GM19025 (cell line): Measurements from ENCODE around the gene MID1.

ENCODE experiments used
- ATAC-seq: cut with Tn5 transposase; IDR thresholded peaks from one replicate; pipeline ENCODE4 v1.9.1; 2021; ENCODE audit warnings: mild to moderate bottlenecking, low read depth, moderate library complexity; ENCODE audit not compliant: unreplicated experiment

Gene MID1

DNA sequence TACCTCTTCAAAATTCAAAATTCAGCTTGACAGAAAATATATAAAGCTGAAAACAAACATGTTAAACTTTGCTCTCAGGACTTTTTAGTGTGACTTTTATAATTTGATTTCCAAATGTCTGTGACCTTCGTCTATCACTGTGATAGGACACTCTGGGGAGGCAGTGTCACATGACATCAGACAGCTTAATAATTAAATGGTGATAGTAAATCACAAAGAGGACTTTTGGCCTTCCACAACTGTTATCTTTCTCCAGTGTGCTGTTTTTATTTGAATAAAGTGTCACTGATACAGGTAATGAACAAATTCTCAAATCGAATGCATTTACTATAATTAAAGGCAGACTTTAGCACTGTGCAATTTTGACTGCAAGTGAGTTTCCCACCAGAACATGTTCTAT is 83.1 kb downstream of the MID1 start:
- ATAC-seq = no peak

DNA sequence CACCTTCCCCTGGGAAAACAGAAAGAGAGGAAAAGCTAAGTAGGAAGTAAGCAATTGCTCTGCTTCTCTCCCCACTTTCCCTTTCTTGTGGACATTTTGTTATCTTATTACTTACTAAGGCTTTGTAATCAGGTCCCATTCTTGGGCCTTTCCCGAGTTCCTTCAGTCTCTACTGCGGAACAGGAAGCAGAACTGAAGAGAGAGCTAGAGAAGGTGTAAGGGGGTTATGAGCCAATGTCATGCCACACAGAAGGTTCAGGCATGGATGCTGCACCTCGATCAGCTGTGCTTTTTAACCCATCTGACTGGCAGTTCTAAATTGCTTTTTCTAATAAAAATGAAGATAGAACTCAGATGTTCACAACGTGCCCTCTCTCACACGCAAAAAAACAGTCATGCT is 83.6 kb downstream of the MID1 start:
- no peak for ATAC-seq

DNA sequence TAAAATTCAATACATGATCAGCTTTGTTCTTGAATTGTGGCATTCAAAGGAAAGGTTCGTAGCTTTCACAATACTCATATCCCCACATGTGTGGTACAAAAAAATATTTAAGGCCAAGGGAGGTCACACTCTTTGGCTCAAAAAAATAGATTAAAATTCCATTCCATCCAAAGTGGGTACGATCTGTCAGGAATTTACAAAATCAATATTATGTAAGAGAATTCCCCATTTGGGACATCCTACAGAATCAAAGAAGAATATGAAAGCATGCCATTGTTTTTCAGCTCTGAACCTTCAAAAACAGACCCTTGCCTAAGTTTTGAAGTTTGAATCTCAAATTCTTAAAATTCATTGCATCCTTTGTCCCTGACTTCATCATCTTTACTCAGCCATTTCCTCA is 85.8 kb downstream of the MID1 start:
- no peak for ATAC-seq

DNA sequence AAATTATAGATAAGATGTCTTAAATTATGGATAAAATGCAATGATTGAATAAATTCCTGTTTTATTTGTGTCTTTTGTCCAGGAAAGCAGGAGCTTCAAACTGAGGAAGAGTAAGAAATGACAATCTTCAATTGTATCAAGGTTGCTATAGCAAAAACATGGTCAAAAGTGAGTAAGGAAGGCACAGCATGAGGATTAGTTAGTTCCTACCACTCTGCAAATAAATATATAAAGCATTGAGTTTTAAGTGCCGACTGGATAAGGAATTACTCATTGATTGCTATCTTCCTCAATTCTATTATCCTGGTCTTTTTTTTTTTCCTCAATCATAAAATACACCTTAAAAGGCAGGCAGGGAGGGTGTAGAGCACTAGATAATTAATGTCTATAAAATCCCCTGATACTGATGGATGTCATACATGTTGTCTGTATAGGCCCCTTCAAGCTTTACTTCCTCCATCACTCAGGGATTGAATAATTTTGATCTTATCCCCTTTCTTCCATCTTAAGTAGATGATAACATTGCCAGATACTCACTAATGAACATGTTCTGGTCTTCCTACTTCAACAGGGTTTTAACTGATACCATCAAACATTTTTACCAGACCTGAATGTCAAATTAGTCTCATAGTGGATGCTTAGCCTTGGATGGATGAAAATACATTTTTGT is 86.6 kb downstream of the MID1 start:
- no peak for ATAC-seq

DNA sequence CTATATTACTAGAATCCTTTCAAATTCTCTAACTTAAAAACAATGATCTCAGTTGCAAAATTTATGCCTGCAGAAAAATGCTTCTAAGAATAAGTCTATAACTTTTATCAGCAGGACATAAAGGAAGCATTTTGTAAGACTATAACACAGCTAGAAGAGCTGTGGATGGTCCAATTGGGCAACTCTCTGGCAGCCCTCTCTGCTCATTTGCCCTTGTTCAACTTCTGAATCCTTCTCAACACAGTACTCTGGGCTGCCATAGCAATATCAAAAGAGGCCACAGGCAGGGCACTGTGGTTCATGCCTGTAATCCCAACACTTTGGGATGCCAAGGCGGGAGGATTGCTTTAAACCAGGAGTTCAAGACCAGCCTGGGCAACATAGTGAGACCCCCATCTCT is 88.5 kb downstream of the MID1 start:
- ATAC-seq = no peak

DNA sequence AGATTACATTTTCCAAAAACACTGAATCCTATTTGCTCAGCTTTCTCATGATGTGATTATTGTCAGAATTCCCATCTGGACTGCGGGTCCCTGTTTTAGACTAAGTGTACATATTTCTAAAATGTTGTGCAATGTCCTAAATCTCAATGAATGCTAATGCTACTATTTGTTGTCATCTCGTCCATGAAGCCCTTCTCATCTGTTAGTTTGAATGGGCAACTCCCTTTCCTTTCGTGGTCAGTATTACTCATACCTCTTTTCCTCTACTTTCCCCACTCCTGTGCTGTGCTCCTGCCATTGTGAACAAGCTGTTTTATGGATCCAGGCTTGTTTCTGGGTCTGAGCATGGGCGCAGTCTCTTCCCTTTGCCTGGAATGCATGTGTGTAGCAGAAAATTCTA is 91.0 kb downstream of the MID1 start:
- no peak for ATAC-seq

DNA sequence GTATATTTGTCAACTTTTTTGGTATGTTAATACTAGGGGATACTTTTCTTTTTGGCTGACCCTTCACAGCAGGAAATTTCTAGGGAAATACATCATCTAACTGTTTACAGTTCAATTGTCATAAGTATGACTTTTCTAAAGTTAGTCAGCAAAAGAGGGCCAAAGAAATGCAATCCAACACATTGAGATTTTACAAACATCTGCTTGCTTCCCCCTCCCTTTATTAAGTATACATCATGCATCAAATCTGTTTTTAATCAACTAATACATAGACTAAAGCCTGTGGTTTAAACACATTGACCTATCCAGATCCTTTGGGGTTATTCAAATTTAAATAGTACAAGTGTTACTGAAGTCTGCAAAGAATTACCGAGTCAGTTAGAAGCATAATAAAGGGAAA is 93.9 kb downstream of the MID1 start:
- no peak for ATAC-seq

DNA sequence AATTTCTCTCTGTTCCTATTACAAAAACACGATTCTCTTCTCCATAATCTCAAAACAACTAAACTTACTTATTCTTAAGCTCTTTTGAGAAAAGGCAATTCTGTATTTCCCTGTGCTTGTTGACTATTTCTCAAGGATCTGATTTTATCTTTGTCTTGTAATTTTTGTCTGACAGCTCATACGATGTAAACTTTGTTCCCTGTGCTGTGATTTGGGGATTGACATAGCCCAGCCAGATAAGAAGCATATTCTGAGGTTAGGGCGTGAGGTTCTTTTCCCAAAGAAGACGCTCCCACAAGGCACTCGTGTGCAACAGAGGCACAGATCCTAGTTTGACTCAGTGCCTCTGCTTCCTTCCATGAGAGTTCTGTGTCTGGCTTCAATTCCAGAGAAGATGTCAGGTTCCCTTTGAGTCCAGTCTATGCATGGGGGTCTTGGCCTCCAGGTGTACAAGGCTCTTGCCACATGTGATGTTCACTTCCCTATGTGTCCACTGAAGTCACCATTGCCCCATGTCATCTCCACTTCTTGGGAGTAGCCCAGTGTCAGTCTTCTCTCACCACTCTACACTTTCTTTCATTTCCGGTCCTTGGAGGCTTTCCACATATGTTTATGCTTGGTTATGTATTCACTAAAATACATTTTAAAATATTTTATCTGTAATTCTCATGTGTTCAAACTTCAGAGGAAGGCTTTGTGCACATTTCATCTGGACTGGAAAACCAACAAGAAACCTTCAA is 94.8 kb downstream of the MID1 start:
- no peak for ATAC-seq

DNA sequence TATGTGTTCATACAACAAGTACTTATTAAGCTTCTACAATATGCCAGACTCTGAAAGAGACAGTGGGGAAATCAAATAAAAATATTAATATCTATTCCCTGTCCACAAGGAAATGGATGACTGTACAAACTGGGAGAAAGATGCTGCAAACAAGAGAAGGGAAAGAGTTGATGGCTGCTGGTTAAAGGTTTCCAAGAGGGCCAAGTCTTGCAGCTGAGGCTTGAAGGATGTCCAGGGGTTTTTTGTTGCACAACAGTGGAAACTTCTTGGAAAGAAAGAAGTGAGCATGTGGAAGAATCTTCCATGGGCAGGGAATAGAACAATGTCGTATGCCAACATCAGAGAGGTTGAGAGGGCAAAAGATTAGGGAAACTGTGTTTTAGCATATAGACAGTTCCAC is 95.8 kb downstream of the MID1 start:
- ATAC-seq = no peak

DNA sequence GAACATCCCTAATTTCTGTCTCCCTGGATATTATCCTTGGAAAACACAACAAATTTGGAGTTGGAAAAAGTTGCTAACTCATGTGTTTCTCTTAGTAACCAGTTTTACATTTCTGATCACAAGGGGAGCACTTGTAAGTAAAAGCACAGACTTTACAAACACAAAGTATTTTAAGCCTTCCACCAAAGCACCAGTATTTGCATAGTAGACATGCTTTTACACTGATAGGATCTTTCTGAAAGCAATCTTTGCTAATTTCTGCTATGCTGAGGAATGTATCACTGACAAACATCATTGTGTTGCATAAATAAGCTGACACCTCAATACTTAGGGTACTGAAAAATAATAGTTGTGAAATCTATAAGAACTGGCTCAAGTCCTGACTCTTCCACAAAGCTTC is 100.6 kb downstream of the MID1 start:
- ATAC-seq = no peak

DNA sequence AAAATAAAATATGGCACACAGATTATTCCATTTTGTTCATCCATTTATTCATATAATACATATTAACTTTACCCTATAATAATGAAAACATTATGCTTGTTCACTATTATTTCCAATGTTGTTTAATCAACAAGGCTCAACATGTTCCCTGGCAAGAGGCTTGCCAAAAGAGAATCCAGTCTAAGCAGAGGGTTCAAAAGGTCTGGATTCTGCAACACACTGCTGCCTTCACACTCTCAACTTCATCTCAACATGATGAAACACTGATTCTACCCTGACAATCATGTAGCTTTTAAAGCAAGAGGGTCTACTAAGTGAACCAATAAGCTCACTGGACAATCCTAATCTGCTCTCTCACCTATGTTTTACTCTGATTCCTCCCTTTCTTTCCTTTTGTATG is 101.1 kb downstream of the MID1 start:
- no peak for ATAC-seq

DNA sequence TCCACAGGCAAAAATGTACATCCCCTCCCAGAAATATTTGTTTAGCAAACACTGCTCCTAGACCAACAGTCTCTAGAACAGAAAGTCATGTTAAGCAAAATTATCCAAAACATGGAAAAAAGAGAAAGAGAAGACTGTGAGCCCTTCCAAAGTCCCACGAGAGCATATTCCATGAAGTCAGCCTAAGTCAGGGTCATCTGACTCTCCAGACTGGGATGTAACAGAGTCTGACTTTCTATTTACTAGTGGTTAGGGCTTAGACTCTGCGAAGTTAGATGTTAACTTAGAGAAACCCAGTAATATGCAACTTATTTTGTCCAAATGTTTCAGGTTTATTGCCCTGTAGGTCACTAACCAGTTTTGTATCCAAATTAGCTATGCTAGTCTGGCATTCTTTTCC is 102.3 kb downstream of the MID1 start:
- no peak for ATAC-seq

DNA sequence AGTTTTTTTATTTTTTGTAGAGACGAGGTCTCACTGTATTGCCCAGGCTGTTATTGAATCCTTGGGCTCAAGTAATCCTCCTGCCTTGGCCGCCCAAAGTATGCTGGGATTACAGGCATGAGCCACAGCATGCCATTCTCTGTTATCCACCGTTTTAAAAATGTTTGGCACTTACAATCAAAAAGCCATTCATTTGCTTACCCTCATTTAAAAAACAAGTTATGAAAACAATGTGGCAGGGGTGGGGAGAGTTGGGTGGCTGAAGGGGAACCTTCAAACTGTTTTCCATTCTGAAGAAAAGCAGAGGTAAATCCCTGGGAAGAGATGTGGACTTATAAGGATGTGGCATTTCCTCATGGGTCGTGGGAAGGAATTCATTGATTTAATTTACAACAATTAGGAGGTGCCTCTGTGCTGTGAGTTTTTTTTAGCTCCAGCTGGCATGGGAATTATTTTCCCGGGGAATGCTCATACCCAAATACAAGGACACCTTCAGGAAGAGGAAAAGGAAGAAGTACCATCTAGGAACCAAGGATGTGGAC is 103.5 kb downstream of the MID1 start:
- ATAC-seq = no peak

DNA sequence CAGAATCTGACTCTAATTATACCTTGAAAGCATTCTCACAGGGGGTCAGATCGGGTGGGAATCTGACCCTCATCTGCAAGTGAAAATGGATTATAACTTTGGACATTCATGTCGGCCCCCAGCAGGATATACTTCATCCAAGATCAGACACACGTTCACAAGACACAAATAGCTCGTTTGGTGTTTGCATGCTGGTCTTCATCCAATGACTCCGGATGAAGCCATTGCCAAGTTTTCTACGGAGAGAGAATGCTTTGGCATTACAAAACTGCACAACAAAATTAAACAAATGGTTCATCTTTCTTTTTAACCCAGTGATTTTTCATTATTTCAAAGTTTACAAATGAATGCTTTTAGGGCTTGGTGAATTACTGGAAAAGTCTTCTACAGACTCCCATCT is 105.5 kb downstream of the MID1 start:
- no peak for ATAC-seq

DNA sequence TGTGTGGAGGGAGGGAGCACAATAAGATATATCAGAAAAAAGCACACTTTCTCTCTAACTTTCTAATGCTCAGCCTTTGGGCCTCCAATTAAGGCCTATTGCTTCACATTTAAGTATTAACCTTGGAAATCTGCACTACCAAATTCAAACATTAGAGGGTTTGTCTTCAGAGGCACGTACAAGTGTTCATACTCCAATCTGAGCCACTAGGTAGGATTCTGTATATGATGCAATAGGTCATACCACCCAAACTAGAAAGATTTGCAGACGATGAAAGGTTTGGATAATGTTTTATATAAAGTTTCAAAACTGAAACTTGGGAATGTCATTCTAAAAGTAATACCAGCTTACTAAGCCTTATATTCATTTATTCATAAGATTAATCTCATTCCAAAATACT is 106.4 kb downstream of the MID1 start:
- ATAC-seq = no peak

DNA sequence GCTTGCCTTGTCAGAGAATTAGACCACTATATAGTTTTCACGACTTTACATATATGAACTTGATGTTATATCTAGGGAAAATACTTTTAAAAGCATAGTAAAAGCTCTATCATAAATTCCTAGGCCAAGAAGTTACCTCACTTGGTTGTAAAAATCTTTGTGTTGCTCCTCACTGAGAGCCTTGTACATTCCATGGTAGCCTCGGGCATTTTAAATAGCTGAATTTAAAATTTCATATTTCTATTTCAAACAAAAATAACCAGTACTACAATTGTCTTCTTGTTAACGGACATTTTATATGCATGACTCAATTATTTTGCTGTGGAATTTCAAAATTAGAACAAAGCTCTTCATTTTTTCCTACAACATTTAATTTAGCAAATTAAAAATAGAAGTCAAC is 107.6 kb downstream of the MID1 start:
- ATAC-seq = no peak

DNA sequence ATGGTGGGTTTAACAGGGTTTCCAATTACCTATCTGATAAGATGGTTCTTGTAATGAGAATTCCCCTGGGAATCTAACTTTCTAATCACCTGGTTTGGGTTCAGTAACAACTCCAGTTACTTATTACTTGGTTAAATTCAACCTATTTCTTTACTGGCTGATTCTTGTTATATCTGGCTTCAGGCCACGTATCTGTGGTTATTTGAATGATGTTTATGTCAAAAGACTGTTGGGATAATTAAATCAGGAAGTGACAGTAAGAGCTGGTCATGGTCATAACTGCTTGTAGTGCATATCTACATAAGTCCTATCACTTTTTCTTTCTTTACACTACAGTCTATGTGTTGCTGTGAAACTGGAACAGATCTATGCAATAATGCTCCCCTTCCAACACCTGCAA is 108.1 kb downstream of the MID1 start:
- no peak for ATAC-seq

DNA sequence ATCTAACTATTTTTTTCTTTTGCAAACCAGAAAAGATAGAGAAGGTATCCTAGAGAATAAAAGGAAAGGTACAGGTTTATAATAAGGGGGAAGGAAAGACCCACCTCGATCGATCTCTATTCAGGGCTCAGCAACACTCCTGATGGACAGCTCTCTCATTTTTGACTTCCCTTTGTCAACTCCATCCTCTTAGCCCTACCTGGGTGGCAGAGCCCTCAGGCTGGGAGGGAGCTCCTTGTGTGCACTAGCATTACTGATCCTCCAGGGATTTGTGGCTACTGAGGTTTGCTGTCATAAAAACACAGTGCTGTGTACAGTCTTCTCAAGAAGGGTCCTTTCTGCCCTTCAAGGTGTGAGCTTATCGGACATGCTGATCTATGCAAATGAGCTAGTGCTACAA is 111.0 kb downstream of the MID1 start:
- ATAC-seq = no peak

DNA sequence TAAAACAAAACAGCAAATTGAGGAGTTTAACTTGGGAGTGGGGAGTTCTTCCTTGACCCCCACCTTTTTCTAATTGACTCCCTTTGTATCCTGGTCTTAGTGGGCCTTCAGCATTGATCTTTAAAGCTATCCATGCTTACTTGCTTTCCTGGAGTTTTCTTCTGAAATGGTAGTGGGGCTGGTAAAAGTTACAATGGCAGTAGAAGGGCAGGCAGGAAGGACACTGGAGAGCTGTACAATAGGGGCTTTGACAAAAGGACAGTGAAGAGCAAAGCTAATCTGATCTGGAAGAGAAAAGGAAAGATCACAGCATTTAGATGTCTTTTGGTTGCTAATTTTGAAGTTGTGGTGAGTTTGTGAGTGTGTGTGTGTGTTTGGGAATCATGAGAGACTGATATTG is 111.5 kb downstream of the MID1 start:
- no peak for ATAC-seq

DNA sequence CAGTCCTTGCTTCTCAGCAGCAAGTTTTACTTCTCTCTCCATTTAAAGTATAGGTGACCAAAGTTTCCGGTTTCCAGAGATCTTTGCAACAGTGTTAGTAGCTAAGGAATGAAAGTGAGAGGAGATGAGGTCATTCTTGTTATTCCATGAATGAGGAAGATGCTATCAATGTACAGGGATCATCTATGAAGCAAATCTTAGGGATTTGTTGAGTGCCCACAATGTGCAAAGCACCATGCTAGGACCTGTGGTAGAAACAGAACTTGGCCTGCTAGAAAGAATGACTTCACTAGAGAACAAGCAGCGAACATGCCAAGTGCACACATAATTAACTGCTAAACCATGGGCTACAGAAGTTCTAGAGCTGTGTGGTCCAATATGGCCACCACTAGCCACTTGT is 112.5 kb downstream of the MID1 start:
- no peak for ATAC-seq

DNA sequence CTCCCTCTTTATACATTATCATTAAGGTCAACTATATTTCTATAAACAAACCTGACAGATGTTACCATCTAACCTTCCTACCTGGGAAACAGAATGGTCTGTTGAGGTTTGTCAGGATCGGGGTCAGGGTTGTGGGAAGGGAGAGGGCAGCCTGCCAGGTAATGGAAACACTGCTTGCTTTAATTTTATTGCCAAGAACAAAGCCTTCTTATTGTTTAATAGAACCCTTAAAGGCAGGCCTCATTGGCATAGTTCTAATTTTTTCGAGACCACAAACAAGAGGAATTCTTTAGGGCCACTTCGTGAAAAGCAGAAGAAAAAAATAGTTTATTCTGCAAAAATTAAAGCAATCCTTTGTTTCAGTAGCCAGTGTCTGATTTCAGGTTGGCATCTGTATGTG is 113.2 kb downstream of the MID1 start:
- no peak for ATAC-seq

DNA sequence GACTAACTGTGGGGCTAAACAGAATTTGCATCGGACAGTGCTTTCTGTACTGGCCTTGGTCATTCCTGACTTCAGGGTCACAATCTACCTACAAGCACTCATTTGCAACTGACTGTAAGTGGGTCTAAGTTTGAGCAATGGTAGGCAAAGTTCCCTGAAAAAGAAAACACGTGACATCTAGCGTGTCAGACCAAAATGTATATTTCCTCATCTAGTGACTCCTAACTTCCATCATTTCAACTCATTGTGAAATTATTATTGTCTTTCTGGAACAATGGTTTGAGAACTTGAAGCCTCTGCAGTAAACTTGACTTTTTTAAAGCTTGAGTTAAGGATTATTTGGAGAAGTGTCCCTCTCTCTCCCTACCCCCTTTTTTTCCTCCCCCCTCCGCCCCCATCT is 113.6 kb downstream of the MID1 start:
- ATAC-seq = no peak
